Endothelial cell of umbilical vein (primary cell): ENCODE data around the gene ICAM1. TPM values are rescaled to one million over a fixed set of nuclear protein-coding genes. Genes with fewer than 3 reads are reported as not detected.

Experiments
- BruUV-seq: library from RNA; stranded (reverse); fragments of 400-500 nt; replicated peaks from 2 replicates; lab custom pipeline; 2021; lab: Mats Ljungman, UMichigan
- CTCF ChIA-PET: fragments of 300-600, 350-600 bp; sonication (Branson Sonifier 250); formaldehyde crosslinking; loops from one replicate; lab custom pipeline; 2021; ENCODE audit warnings: antibody characterized with exemption, inconsistent platforms; lab: Charles Lee
- POLR2A ChIA-PET: fragments of 300-600, 350-600 bp; sonication (Branson Sonifier 250); formaldehyde crosslinking; loops from one replicate; lab custom pipeline; 2021; ENCODE audit warnings: antibody characterized with exemption, inconsistent platforms; lab: Charles Lee
- DNase-seq: peaks from one replicate; pipeline ENCODE4 v3.0.0-alpha.2; 2011; ENCODE audit warnings: low read depth, low spot score
- FAIRE-seq: peaks from 2 replicates; lab custom pipeline; 2011; peaks lifted over from hg19 to GRCh38; lab: Jason Lieb, UNC
- H2AFZ ChIP-seq: 2 replicates; pipeline ENCODE4 v1.6.0; 2012; ENCODE audit warnings: low read depth, low read length, control low read depth, inconsistent platforms
- H3K27ac ChIP-seq: 2 replicates; pipeline ENCODE4 v1.5.1; 2011; ENCODE audit warnings: low read depth, mild to moderate bottlenecking, control low read depth, low read length, moderate library complexity; ENCODE audit not compliant: insufficient read depth
- H3K27me3 ChIP-seq, 2 experiments: 2 replicates each; pipeline versions ENCODE4 v1.6.0 to v1.6.1; 2011; ENCODE audit warnings: low read length in 2 of 2, mixed read lengths in 1 of 2; ENCODE audit not compliant: control insufficient read depth in 2 of 2, insufficient read depth in 2 of 2
- H3K36me3 ChIP-seq, 2 experiments: 2 replicates in 1 of 2; 3 replicates in 1 of 2; pipeline ENCODE4 v1.5.1; 2011; ENCODE audit warnings: low read length in 2 of 2, mild to moderate bottlenecking in 1 of 2, moderate library complexity in 1 of 2; ENCODE audit not compliant: control insufficient read depth in 2 of 2, insufficient read depth in 2 of 2; ENCODE audit errors: extremely low read depth in 1 of 2
- H3K4me1 ChIP-seq: 3 replicates; pipeline ENCODE4 v1.5.1; 2011; ENCODE audit warnings: mild to moderate bottlenecking, low read length; ENCODE audit not compliant: control insufficient read depth, insufficient read depth; ENCODE audit errors: extremely low read depth
- H3K4me2 ChIP-seq: 2 replicates; pipeline ENCODE4 v1.6.1; 2011; ENCODE audit warnings: low read length, control low read depth, mixed read lengths; ENCODE audit not compliant: insufficient read depth
- H3K4me3 ChIP-seq, 3 experiments: fragments of 200-600 bp in 1 of 3; sonication (generic), shearing (Covaris generic) in 1 of 3; replicated peaks in 1 of 3; 2 replicates each; pipeline ENCODE4 v1.5.1; 2011 to 2016; ENCODE audit warnings: control low read depth in 3 of 3, low read length in 3 of 3, mild to moderate bottlenecking in 2 of 3, inconsistent platforms in 1 of 3, low read depth in 1 of 3, moderate library complexity in 1 of 3; ENCODE audit not compliant: insufficient read depth in 1 of 3
- H3K79me2 ChIP-seq: 2 replicates; pipeline ENCODE4 v1.6.0; 2012; ENCODE audit warnings: low read length, inconsistent platforms; ENCODE audit not compliant: control insufficient read depth, insufficient read depth
- H3K9ac ChIP-seq: replicated peaks from 2 replicates; pipeline ENCODE3; 2011; ENCODE audit warnings: low read length, control low read depth; ENCODE audit not compliant: insufficient read depth; ENCODE audit errors: extremely low read depth
- H3K9me1 ChIP-seq: replicated peaks from 3 replicates; pipeline ENCODE4 v1.6.0; 2011; ENCODE audit warnings: mild to moderate bottlenecking, low read length; ENCODE audit not compliant: control insufficient read depth, insufficient read depth; ENCODE audit errors: extremely low read depth
- H3K9me3 ChIP-seq: replicated peaks from 2 replicates; pipeline ENCODE4 v1.5.1; 2012; ENCODE audit warnings: low read length, inconsistent platforms; ENCODE audit not compliant: control insufficient read depth, insufficient read depth
- H4K20me1 ChIP-seq: replicated peaks from 2 replicates; pipeline ENCODE3; 2011; ENCODE audit warnings: mild to moderate bottlenecking, low read length; ENCODE audit not compliant: control insufficient read depth, insufficient read depth; ENCODE audit errors: extremely low read depth
- EZH2 ChIP-seq: IDR thresholded peaks from 2 replicates; pipeline ENCODE4 v1.6.1; 2012; ENCODE audit warnings: borderline replicate concordance, low read depth, mild to moderate bottlenecking, moderate library complexity, low read length, inconsistent platforms; ENCODE audit not compliant: severe bottlenecking
- FOS ChIP-seq: IDR thresholded peaks from 2 replicates; pipeline ENCODE4 v1.6.1; 2011; ENCODE audit warnings: mild to moderate bottlenecking, low read length, moderate library complexity, borderline replicate concordance; ENCODE audit not compliant: insufficient read depth
- GATA2 ChIP-seq: IDR thresholded peaks from 2 replicates; pipeline ENCODE4 v1.7.0; 2011; ENCODE audit warnings: low read depth, mild to moderate bottlenecking, moderate library complexity, mixed read lengths, low read length; ENCODE audit not compliant: insufficient read length, insufficient read depth
- JUN ChIP-seq: IDR thresholded peaks from 2 replicates; pipeline ENCODE4 v1.6.1; 2011; ENCODE audit warnings: borderline replicate concordance, low read depth; ENCODE audit not compliant: insufficient read length, insufficient read depth
- MYC ChIP-seq: IDR thresholded peaks from one replicate; pipeline ENCODE4 v1.6.1; 2011; ENCODE audit warnings: mild to moderate bottlenecking, low read depth, low read length
- POLR2A ChIP-seq: IDR thresholded peaks from 2 replicates; pipeline ENCODE4 v1.6.1; 2012; ENCODE audit warnings: low read depth, mild to moderate bottlenecking, control low read depth, low read length
- POLR2AphosphoS5 ChIP-seq: IDR thresholded peaks from 2 replicates; pipeline ENCODE4 v1.6.1; 2012; ENCODE audit warnings: low read depth, mild to moderate bottlenecking, control low read depth, low read length, moderate library complexity; ENCODE audit not compliant: insufficient read depth
- dilution Hi-C: fragments of 300-500 bp; cut with MboI; formaldehyde crosslinking; loops from one replicate; pipeline ENCODE4 v1.15.0; 2019; ENCODE audit warnings: low sequenced_read_pairs; ENCODE audit not compliant: extremely low pct_ligation_motif_present
- intact Hi-C: fragments of 100-400 bp; cut with micrococcal nuclease; formaldehyde crosslinking; loops from one replicate; pipeline ENCODE4 v1.10.0; 2022
- polyA plus RNA-seq, 4 experiments: library from polyadenylated mRNA; depleted of rRNA in 3 of 4; stranded (reverse) in 3 of 4; unstranded in 1 of 4; fragments of >200 nt; gene quantifications; 2 replicates each; pipeline versions ENCODE4 v1.2.1 to v1.2.3, GENCODE V29; 2011 to 2012; ENCODE audit warnings: missing spikeins in 1 of 4
- total RNA-seq: library from RNA; stranded (reverse); gene quantifications from 2 replicates; pipeline ENCODE4 v1.2.3, GENCODE V29; 2021
- TF ChIP-seq, protein P1 (sequence below): IDR thresholded peaks from 2 replicates; pipeline ENCODE4 v1.6.1; 2011; ENCODE audit not compliant: insufficient read depth, insufficient read length
- TF ChIP-seq, protein P2 (sequence below), 2 donors: IDR thresholded peaks; 1 replicate in 1 of 2; 2 replicates in 1 of 2; pipeline ENCODE4 v1.5.1; 2011; ENCODE audit warnings: low read length in 2 of 2, mild to moderate bottlenecking in 2 of 2, moderate library complexity in 2 of 2, control low read depth in 1 of 2, inconsistent platforms in 1 of 2, low read depth in 1 of 2; ENCODE audit not compliant: insufficient read depth in 1 of 2; ENCODE audit errors: extremely low read depth in 1 of 2

Gene ICAM1
- total and polyA plus RNA-seq, 2 donors (not counting 3 experiments of a cell fraction or from before 2014, with no cell fraction given): 20.5 to 30.4 TPM

DNA sequence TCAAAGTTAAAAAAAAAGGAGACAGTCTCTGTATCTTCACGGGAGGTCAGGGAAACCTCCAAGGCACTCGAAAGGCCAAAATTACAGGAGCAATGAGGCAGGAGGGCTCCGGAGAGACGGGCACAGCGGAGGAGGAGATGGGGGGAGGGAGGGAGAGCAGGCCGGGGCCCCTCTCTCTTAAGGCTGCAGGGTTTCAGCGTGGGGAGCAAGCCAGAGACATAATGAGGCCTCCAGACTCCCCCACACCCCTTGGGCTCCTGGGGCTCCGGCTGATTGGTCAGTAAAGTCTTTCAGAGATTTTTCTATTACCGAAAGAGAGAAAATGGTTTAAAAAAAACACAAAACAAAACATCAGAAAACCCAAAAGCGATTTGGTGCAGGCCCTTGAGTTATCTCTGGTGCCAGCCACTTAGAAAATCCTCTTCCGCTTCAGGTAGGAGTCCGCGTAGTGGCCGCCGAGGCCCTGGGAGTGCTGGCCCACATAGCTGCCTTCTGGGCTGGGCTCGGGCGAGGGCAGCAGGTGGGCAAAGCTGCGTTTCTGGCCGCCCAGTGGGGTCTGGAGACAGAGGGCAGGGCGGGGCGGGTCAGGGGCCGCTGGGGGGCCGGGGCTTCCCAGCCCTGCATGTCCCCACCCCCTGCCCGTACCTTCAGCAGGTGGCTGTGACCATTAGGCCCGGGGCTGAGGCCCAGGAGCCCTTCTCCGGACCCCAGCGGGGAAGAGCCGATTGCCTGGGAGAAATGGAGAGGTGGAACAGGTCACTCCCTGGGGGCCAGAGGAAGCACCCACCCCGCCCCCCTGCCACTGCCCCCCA is 46.3 kb downstream of the ICAM1 start:
- dilution Hi-C loops (no loop called here), intact Hi-C loops (loop anchor here (2.0 to 5.0 kb wide), 2 partner anchors 16 to 45 kb away; partner anchors contain the start of genes ICAM1 and RAVER1)
- Histone ChIP-seq H3K79me2 (no peaks in the 10 kb centered on the region), H2AFZ (no peak overlapping the region), H3K4me3 (no peak overlapping the region), H3K4me2 (no peak overlapping the region), H3K4me1 (no peaks in the 10 kb centered on the region), H4K20me1 (no peaks in the 10 kb centered on the region), H3K36me3 (peaks cover 6 to 29% of the 10 kb centered on the region in 2 experiments), H3K27ac (no peak overlapping the region), H3K9ac (no peak overlapping the region), H3K9me1 (no peaks in the 10 kb centered on the region), H3K27me3 (no peaks in the 10 kb centered on the region), H3K9me3 (no peaks in the 10 kb centered on the region)
- no TSS peak for BruUV-seq
- DNase-seq (no peak), FAIRE-seq (no peak)
- ChIA-PET CTCF (interaction anchor here (0.8 to 2.3 kb wide), 4 partner anchors 15 to 59 kb away, joined by 4 read pairs; partner anchors contain the start of gene ICAM1), POLR2A (no interaction called here)
- TF ChIP-seq MYC (no peak), POLR2AphosphoS5 (no peak), JUN (no peak), FOS (no peak), POLR2A (no peak), GATA2 (no peak), EZH2 (no peak)
- TF ChIP-seq, protein P1, sequence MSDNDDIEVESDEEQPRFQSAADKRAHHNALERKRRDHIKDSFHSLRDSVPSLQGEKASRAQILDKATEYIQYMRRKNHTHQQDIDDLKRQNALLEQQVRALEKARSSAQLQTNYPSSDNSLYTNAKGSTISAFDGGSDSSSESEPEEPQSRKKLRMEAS: no peak
- TF ChIP-seq, protein P2, sequence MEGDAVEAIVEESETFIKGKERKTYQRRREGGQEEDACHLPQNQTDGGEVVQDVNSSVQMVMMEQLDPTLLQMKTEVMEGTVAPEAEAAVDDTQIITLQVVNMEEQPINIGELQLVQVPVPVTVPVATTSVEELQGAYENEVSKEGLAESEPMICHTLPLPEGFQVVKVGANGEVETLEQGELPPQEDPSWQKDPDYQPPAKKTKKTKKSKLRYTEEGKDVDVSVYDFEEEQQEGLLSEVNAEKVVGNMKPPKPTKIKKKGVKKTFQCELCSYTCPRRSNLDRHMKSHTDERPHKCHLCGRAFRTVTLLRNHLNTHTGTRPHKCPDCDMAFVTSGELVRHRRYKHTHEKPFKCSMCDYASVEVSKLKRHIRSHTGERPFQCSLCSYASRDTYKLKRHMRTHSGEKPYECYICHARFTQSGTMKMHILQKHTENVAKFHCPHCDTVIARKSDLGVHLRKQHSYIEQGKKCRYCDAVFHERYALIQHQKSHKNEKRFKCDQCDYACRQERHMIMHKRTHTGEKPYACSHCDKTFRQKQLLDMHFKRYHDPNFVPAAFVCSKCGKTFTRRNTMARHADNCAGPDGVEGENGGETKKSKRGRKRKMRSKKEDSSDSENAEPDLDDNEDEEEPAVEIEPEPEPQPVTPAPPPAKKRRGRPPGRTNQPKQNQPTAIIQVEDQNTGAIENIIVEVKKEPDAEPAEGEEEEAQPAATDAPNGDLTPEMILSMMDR (IDR thresholded peaks at IDR 0.05; ENCODE audit: extremely low read depth in 1 of 2, insufficient read depth in 1 of 2, low read depth in 1 of 2, low read length in 2 of 2): no peak
